IPS-18c (cell line): ENCODE measurements around the gene ARHGEF39.

ENCODE experiments used
- H3K4me3 ChIP-seq: 2 replicates; pipeline ENCODE4 v1.7.0; 2013; ENCODE audit warnings: low read depth, mild to moderate bottlenecking, low read length, moderate library complexity; ENCODE audit not compliant: insufficient read depth
- H3K9me3 ChIP-seq: one replicate; pipeline ENCODE4 v1.6.1; 2013; ENCODE audit warnings: mild to moderate bottlenecking, low read length, moderate library complexity; ENCODE audit not compliant: control insufficient read depth, insufficient read depth

The ARHGEF39 gene

GRCh38 chr9:35696520-35697215 lies 31.7 kb upstream of the ARHGEF39 start:
- Histone ChIP-seq H3K4me3 (no peak overlapping the region), H3K9me3 (no peaks in the 10 kb centered on the region)

DNA sequence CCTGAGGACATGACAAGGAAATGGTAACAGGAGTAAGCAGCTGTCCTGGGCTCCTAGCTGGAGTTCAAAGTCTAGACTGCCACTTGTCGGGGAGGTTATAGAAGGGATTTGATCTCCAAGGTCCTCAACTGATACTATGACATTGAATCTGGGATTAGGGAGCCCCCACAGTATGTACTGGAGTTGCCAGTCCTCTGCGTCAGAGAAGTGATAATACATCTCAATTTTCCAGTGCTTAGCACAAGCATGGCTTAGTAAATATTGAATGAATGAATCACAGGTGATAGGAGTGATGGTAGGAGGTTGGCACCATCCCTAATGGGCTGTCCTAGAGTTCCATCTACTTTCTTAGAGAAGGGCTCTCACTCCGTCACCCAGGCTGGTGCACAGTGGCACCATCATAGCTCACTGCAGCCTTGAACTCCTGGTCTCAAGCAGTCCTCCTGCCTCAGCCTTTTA lies 31.0 kb upstream of the ARHGEF39 start:
- no peak overlapping the region for H3K4me3 ChIP-seq
- no peaks in the 10 kb centered on the region for H3K9me3 ChIP-seq

DNA sequence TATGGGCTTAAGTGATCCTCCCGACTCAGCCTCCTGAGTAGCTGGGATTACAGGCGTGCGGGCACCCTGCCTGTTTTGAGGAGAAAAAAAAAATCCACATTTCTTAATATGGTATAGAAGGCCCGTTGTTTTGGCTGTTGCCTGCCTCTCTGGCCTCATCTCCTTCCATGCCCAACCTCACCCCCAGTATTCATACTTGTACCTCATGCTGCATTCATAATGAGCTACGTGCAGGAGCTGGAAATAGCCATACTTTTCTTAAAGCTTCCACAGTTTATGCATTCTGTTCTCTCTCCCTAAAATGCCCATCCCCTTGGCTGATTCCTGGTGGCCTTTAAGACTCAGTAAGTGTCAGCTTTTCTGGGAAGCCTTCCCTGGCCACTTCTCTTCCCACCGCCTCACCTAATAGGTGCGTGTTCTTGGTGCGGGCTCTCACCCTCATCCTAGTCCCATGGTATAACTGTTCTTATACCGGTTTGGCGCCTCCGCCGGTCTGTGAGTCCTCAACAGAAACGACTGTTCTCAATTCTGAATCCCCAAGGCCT lies 26.8 kb upstream of the ARHGEF39 start:
- H3K4me3 ChIP-seq: no peak overlapping the region
- H3K9me3 ChIP-seq: no peaks in the 10 kb centered on the region

- Histone ChIP-seq H3K4me3 (peak overlapping the region; percentile 85), H3K9me3 (no peaks in the 10 kb centered on the region)
Observed at GRCh38 chr9:35691334-35691650, 26.3 kb upstream of the ARHGEF39 start.

- Histone ChIP-seq H3K4me3 (peak overlapping the region; percentile 85), H3K9me3 (no peaks in the 10 kb centered on the region)
Observed at GRCh38 chr9:35690614-35691333, 25.8 kb upstream of the ARHGEF39 start.

DNA sequence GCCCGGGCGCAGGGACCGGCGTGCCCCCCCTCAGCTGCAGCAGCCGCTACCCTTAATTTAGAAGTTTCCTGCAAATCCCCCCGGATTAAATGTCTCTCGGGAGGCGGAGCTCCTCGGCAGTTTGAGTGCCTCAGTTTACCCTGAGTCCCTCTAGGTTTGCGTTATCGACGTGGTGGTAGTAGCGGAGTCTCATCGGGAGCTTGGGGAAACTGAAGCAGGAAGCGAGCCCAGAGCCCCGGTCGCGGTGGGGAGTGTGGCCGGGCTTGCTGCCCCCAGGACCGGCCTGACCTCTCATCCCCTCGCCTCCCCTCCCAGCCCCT lies 25.3 kb upstream of the ARHGEF39 start:
- no peaks in the 10 kb centered on the region for H3K9me3 ChIP-seq
- peak overlapping the region; percentile 85 for H3K4me3 ChIP-seq

GRCh38 chr9:35689542-35690293 lies 24.7 kb upstream of the ARHGEF39 start, which contains the start of gene TPM2:
Gene TPM2, minus strand, starts transcription at chr9:35689925. Its CDS starts 108 bp downstream, at chr9:35689817.
- peak within 1 kb of the TSS; percentile 85 for H3K4me3 ChIP-seq
- no peaks in the 10 kb centered on the region for H3K9me3 ChIP-seq

DNA sequence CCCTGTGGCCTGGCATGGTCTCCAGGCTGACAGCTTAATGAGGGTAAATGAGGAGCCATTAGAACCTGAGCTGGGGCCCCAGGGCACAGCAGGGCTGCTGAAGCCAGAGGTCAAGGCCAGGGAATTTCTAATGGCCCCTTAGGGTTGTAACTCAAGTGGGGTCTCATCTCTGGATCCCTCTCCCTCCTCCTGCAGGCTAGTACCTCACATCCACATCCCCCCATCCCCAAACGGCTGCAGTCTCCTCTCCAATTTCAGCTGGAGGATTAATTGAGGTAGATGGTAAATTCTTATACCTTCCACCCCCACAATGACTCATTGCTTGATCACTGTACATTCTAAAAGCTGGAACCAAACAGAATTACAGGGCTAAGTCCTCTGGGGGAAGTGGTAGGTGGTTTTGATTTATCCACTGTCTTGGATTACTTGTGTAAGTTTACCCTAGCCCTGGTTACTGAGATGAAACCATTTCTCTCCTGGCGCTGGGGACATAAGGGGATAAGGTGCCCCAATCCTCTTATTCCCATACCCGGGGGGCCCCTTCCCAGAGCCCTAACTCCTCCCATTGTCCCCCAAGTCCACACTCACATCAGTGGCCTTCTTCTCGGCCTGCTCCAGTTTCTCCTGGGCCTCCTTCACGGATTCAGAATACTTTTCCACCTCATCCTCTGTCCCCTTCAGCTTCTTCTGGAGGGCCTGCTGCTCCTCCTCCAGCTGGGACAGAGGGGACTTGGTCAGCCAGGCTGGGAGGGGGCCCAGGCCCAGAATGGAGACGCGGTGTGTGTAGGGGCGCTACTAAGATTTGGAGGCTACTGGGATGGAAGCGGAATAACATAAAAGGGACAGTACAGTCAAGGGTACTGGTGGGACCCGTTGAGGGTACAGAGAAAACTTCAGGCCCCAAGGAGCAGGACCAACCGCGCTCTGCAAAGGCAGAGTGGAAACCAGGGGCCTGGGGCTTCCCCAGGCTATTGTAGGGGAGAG lies 23.9 kb upstream of the ARHGEF39 start:
- no peaks in the 10 kb centered on the region for H3K9me3 ChIP-seq
- peak overlapping the region; percentile 85 for H3K4me3 ChIP-seq

DNA sequence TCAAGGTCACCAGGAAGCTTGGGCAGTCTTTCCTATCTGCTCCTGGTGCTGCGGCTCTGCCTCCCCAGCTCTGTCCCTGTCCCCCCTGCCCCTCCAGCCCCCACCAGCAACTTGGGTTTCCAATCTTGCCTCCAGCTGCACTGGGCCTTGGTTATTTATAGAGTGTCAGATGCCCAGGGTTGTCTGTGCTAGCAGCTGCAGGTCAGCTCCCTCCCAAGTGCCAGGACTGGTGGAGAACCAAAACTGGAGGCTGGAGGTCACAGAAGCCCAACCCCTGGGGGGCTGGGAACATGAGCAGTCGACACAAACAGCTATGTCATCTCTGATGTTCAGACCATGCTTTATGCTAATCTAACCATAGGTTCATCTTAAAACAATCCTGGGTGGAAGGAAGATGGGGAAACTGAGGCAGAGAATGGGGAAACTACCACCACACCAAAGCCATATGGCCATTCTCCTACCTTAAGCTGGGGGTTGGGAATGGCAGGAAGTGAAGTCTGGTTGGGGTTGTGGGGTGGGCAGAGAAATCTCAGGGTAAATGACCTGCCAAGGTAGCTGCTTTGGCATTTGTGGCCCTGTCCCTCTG lies 23.1 kb upstream of the ARHGEF39 start:
- Histone ChIP-seq H3K9me3 (no peaks in the 10 kb centered on the region), H3K4me3 (peak overlapping the region; percentile 85; the same call in 1 of the 2 replicates)

DNA sequence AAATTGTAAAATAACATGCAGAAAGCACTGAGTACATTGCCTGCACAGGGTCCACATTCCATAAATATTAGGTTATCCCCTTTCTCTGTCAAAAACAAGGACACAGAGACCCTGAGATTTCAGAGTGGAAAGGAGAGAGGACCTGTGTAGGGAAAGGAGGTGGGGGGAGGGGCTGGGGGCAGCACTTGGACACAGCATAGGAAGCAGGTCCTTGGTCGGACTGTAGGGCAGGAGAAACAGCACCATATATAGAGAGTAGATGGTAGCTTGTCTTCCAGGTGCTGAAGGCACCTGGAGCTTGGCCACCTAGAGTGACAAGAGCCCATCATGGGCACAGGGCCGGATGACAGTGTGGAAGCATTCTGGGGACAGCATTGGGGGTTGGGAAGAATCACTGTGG lies 22.3 kb upstream of the ARHGEF39 start:
- Histone ChIP-seq H3K9me3 (no peaks in the 10 kb centered on the region), H3K4me3 (no peak overlapping the region)

DNA sequence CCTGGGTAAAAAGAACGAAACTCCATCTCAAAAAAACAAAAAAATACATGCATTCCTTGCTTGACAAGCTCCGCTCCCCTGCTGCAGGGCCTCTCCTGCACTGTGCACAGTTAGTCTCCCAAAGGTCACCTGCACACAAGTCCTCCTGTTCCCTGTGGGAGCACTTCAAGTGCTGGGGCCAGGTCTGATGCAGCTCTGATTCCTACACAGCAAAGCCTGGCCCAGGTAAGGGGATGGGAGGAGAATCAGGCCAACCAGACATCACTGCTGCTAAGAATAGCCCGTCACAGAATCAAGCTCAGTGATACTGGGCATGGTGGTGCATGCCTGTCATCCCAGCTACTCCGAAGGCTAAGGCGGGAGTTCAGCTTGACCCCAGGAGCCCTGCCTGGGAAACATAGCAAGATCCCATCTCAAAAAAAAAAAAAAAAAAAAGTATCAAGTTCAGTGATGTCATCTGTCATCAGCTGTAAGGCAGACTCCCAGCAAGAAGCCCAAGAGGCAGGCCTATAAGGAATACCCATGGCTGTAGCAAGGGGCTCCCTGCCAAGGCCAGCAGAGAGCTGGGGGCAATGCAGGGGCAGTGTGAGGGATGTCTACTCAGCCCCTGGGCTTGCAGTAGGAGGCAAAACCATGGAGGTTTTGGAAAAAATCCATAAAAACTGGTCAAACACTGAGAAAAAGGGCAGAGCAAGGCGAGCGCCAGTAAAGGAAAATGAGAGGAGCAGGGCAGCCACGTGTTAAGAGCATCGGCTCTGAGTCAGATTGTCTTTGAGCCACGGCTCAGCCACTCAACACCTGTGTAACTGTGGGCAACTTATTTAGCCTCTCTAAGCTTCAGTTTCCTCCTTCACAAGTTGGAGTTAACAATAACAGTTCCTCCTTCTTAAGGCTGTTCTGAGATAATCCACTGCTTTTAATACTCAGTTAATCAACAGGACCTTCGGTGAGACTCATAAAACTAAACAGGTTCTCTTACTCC lies 21.5 kb upstream of the ARHGEF39 start:
- Histone ChIP-seq H3K4me3 (no peak overlapping the region), H3K9me3 (no peaks in the 10 kb centered on the region)

DNA sequence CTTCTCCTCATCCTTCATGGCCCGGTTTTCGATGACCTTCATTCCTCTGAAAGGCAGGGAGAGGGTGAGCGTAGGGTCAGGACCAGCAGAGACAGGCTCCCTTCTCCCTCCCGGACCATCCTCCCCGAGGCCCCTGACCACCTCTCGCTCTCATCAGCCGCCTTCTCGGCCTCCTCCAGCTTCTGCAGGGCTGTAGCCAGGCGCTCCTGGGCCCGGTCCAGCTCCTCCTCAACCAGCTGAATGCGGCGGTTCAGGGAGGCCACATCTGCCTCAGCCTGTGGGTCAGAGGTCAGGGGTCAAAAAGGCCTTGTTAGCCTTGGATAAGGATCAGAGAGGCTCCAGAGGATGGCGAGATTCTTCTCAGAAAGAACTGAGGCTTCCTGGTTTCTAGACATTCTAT lies 20.5 kb upstream of the ARHGEF39 start:
- no peak overlapping the region for H3K4me3 ChIP-seq
- H3K9me3 ChIP-seq: no peaks in the 10 kb centered on the region

DNA sequence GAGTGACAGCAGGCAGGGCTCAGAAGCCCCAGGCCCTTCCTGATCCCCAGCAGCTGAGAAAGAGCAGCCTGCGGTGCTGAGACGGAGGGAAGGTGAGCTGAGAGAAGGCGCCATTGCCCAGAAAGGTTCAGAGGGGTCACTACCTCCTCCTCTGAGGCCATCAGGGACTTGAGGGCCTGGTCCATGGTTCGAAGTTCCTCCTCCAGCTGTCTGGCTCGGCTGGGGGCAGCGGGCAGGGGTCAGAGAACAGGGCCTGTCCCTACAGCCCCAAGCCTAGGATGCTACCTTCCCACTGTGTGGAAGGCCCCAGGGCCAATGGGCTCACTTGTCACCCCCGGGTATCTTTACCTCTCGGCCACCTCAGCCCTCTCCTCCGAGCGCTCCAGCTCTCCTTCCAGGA lies 19.9 kb upstream of the ARHGEF39 start:
- H3K9me3 ChIP-seq: no peaks in the 10 kb centered on the region
- H3K4me3 ChIP-seq: no peak overlapping the region

DNA sequence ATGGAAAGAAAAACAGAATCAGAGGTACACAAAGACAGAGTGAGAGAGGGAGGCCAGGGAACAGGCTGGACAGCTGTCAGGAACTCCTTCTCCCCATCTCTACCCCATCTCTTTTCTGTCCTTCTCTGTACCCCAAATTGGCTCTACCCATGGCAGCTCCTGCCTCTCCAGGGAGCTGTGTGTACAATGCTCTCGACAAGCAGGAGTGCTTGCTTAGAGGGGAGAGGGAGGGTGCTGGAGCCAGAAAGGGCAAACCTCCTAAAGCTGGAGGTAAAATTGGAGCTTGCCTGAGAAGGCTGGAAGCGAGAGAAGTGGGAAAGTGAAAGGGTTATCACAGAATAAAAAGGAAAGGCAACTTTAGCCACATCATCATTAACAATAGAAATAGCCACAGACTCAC lies 18.3 kb upstream of the ARHGEF39 start:
- no peaks in the 10 kb centered on the region for H3K9me3 ChIP-seq
- no peak overlapping the region for H3K4me3 ChIP-seq

- Histone ChIP-seq H3K9me3 (no peaks in the 10 kb centered on the region), H3K4me3 (no peak overlapping the region)
Observed at GRCh38 chr9:35682520-35683315, 17.7 kb upstream of the ARHGEF39 start.
